Fibroblast of peridontal ligament (primary cell): ENCODE measurements around the gene DPP6.

Source experiments
- DNase-seq: peaks from one replicate; pipeline ENCODE4 v3.0.0-alpha.2; 2010; ENCODE audit errors: extremely low read depth

Gene DPP6

DNA sequence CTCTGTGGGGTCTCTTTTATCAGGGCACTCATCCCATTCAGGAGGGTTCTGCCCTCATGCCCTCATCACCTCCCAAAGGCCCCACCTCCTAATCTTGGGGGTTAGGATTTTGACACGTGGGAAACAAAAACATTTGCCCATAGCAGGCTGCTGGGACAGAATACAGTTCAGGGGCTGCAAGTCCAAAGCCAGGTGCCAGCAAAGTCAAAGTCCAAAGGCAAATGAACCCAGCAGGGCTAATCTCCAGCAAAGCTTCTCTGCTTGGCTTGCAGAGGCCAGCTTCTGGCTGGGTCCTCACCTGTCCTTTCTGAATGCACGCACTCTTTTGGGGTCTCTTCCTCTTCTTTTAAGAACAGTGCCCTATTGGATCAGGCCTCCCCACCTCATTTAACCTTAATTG lies 359.9 kb downstream of the DPP6 start:
- no peak for DNase-seq

DNA sequence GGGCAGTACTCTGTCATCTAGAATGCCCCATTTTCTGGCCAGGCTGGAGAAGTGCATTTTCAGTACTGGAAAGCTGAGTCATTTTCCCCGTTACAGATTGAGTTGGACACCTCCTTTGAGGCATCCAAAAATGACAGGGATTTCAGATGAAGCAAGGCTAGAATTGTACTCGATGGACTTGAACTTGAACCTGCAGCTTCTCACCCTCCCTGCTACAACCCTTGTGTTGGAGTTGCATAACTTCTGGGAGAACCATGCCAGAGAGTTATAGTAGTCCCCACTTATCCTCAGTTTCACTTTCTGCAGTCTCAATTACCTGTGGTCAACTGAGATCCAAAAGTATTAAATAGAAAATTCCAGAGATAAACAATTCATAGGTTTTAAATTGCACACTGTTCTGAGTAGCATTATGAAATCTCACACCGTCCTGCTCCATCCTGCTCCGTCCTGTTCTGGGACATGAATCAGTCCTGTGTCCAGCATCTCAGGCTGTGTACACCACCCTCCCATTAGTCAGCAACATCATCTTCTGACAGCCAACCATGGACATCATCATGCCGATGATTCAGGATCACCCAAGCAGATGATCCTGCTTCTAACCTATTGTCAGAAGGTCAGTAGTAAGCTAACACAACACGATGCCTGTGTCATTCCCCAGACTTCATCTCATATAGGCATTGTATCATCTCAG lies 363.7 kb downstream of the DPP6 start:
- DNase-seq, result no peak

DNA sequence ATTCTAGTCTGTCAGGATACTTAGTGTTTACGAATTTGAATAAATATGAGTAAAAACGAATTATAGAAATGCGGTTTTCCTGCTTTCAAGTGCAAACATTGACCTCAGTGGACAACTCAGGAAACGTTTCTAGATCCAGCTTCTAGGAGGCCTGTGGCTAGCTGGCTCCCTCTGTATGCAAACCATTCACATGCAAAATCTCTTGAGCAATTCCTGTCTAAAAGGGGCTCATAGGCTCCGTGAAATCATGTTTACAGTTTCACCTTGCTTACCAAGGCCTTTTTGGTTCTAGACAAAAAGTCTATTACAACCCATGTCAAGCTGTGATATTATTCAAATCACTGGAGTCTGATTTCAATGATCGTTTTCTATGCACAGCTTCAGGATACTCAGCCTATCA lies 364.5 kb downstream of the DPP6 start:
- DNase-seq, result no peak

DNA sequence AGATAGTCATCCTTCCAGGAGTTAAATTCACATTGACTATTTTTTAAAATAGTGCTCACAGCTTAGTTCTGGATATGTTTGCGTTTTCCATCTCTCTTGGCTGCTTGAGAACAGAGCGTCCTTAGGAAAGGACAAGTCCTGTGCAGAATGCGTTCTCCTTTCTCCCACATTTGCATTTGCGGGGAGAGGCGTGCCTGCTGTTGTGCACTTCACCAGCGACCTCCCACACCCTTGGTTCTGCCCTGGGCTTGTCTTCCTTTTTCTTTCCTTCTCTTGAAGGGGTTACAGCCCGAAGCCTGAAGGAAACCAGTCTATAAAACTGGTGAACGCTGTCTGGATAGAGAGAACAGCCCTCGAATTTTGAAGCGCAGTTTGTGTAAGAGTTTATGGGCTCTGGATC lies 367.1 kb downstream of the DPP6 start:
- no peak for DNase-seq

DNA sequence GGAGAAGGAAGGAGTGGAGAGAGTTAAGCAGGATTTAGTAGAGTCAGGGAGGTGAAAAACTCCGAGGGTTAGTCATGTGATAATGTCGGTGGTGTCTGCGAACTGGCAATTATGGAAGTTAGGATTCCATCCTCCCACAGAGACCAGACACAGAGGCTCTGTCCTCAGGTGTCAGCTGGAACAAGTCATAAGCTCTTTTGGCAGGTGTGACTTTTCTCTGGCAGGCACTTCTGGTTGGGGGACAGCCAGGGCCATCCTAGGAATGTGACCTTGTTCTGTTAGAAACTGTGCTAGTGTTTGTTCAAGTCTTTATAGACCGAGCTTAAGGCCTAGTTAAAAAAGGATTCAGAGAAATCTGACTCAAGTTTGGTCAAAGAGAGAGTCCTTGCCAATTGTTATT lies 371.0 kb downstream of the DPP6 start:
- no peak for DNase-seq

DNA sequence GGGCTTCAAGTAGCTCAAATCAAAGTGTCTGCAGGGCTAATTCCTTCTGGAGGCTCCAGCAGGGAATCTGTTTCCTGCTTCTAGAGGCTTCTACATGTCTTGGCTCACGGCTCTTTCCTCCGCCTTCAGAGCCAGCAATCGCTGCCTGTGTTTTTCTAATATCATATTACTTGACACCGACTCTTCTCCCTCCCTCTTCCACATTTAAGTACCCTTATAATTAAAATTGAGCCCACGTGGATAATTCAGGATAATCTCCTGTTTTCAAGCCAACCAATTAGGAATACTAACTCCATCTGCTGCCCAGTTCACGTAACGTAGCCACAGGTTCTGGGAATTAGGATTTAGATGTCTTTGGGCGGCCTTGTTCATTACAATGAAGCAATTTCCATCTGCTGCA lies 372.2 kb downstream of the DPP6 start:
- DNase-seq, result no peak

DNA sequence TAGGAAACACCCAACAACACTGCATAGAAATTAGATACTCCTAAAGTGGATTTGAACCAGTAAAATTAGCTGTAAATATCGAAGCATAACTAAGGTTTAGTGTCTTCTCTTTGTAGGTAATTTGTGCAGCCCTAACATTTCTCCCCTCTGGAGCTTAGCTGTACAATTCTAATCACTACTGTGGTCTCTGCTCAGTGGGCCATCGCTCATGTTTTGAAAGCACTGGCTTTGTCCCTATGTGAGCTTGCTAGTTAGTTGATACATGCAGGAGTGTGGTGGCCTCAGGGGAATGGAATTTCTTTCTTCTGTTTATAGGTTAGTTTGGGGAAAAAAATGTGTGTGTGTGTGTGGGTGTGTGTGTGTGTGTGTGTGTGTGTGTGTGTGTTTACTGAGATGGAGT lies 373.1 kb downstream of the DPP6 start:
- no peak for DNase-seq

DNA sequence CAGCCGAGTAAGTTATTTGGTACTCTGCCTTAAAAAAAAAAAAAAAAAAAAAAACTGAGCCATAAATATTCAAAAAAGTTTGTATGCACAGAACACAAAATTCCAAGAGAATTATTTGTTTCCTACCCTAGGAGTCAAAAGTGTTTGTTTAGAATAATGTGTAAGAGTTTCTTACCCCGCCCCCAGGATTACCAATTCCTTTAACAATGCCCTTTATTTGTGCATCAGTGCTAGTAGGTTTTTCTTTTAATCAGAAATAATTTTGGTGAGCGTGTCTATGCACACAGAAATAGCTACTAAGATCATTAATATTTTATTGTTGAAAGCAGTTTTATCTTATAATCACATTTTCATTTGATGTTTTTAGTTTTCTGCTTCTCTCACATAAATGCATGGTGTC lies 374.6 kb downstream of the DPP6 start:
- DNase-seq, result no peak

DNA sequence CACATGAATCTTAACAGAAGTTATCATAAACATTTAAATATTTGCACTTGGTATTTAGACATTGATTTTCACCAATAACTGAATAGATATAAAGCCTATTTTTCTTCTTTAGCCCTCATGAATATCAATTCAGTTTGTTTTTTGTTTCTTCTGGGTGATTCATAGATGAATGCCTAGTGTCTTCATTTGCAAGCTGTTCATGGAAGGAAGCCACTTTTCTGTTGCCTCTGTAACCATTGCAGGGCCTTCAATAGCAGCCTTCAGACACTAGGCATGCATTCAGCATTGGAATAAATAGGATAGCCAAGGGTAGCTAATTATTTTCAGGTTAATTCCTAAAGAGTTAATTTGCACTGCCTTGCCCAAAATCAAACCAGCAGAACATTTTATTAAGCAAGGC lies 375.3 kb downstream of the DPP6 start:
- DNase-seq, result no peak

DNA sequence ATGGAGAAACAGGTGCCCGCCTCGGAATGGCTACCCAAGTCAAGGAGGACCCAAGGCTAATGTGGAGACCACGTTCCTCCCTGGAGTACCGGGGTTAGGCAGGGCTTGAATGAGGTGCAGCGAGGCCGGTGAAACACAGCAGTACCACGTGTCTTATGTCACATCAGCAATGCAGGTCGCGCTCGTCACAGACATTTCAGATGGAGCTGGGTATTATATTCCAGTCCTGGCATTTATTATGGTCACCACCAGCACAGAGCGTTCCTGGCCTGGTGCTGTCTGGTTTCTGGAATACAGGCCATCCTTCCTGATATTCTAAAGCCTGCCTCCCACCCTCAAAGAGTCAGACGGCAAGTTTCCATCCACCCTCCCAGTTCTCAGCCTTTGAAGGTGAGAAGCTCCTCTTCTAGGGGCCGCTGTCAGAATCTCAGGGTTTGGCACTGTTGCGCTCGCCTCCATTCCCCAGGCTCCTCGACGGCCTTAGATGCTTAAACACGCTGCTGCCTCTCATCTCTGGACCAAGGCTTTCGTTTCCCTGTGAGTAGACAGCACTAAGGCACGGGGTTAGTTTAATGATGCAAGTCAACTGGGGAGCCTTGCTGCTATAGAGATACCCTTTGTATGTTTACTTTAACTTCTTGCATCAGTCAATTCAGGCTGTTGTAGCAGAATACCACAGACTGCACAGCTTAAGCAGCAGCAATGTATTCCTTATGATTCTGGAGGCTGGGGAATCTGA lies 377.6 kb downstream of the DPP6 start:
- DNase-seq, result no peak

DNA sequence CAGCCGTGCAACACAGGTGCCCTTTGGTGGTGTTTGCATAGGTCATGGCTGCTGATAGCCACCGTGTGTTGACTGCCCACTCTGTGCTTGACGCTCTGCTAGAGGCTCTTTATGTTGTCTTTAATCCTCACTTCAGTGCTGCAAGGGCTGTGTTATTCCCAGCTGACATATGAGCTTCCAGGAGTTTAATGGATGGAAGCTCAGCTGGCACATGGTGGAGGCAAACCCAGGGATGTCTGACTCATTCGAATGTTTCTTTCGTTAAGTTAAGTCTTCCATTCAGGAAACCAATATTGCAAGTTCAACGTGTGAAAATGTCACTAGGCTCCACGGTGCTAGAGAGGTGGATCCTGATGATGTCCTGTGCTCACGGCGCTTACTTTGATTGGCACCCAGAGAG lies 378.4 kb downstream of the DPP6 start:
- no peak for DNase-seq

DNA sequence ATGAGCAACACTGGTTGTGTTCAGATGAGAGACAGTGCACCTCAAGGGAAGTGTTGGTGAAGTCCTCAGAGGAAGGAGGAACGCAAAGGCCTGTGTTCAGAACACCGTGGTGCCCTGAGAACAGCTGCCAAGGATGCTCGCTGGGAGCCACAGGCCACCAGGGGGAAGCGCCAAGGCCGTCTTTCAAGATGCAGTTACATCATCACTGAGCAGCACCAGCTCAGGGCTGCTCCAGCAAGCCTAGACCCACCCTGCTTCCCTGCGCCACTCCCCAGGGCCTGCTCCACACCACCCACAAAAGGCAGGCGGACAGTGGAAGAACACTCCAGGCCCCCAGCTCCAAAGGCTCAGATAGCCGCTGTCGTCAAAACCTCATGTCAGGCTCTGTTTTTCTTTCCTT lies 378.8 kb downstream of the DPP6 start:
- DNase-seq, result no peak

DNA sequence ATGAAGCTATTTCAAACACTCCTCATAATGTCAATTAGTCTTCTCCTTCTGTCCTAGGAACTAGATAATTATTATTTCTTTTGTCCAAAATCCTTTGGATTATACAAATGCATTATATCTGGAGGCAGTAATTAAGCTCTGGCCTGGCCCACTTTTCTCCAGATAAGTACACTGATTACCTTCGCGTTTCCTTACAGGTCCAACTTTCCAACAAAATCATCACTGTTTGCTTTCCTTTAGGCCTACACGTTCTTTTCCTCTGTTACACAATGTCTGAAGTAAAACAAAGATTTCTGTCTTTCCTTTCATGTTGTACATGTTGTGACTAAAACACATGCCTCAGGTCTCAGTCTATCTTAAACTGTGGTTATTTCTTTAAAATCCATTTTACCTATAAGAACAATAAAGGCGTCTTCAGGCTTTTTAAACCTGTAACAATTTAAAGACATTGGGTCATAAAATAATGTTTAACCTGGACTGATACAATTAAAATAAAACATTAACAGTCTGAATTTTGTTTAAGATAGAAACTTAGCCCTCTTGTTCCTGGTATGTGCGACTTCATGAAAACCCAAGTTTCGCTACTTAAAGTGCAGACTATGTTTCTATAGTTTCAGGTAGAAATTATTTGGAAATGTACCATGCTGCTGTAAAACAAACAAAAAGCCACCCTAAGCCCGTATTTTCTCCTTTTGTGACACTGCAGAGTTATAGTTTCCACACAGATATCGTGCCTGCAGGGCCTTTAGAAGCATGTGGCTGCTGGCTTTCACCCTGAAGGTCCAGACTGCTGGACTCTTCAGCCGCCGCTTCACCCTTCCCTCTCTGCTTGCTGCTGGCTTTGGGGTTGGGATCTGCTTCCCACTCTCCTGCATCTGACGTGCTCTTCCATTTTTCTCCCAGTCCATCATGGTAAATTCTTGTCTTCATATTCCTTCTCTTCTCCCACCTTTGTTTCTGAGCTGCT lies 381.7 kb downstream of the DPP6 start:
- no peak for DNase-seq

DNA sequence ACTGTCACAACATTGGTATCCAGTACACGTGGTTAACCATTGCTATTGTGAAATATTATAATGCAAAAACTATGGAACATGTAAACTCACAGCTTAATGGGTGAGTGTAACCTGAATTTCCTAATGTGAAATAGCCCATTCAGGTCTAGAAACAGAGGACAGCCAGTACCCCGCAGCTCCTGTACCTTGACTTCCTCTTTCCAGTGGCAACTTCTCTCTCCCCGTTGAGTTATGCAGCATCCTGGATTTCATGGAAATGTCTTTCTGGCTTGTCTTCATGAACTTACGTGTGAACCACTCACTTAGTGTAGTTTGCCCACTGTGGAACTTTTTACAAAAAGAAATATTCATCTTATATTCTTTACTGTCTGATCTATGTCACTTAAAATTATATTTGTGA lies 384.4 kb downstream of the DPP6 start:
- DNase-seq, result no peak

DNA sequence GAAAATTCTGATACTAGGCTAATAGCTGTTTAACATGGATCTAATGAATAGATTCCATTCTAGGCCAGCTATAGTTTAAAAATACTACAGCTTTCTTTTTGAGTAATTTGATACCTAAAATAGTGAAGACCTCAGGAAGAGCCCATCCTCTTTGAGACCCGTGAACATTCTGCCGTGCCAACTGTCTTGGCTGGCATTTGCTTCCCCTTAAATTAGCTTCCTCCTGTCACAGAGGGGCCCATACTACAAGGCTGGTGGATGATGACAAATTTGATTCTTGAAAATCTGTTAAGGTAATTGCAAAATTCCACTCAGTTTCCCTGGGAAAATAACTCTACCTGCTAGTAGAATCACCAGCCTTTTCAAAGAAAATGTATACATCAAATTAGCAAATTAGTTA lies 385.0 kb downstream of the DPP6 start:
- no peak for DNase-seq

DNA sequence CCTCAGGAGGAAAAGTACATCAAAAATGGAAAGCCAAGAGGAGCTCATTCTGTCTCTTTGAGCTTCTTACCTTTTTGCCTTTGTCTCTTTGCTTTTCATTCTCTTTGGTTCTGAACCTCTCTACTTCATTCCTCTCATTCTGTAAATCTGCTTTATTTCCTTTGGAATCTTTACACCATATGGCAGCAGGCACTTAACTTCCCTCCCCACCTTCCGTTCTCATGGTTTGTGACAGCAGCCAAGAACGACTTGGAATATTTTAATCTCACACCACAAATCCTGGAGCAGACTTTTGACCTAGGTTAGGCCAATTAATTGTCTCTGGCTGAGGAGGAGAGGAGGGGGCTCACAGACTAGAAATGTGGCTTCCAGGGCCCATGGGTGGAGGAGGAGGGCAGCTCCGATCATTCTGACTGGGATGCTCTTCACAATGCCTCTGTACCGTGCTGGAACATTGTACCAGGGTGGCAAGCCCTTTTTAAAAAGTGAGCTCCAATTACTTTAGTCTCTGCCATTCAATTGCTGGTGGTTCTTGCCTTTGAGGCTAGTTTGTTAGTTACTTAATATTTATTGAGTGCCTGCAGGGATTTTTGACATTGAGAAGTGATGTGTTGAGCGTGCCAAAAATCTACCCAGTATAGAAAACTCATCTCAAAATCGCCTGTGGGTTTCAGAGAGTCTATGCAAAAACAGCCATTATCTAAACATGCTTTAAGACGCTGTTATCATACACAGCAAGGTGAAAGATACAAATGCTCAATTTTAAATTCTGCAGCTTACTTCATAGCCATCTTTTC lies 386.6 kb downstream of the DPP6 start:
- no peak for DNase-seq

DNA sequence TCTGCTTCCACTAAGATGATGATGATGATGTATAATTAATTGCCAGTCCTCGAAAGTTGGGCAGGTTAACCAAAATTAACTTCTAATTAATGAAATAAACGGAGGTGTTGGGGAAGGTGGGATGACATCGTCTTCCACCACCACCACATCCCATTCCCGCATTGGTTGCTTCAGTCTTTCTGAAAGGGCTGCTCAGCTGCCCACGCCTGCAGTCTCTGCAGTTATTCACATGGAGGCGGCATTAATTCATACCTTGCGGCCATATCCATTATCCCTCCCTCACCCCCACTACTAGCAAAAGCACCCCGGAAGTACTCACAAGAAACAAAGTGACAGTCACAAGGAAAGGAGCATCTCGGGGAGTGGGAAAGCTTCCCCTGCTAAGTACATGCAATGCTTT lies 387.9 kb downstream of the DPP6 start:
- DNase-seq, result no peak

DNA sequence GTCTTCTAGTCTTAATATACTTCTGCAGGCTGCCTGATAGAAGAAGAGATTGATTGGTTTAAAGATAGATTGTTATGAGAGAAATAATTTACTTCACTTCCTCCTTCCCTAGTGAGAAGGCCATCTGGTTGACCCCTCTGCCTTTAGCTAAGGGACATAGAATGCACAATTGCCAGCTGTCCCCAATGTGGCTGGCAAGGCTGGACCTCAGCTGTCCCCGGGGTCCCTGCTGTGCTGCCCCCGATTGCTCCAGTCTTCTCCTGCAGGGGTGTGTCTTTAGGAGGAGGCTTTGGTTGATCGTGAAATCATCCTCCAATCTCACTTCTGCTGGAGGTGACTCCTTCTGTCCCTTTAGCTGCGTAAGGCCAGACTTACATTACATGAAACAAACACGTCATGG lies 388.5 kb downstream of the DPP6 start:
- DNase-seq, result no peak

DNA sequence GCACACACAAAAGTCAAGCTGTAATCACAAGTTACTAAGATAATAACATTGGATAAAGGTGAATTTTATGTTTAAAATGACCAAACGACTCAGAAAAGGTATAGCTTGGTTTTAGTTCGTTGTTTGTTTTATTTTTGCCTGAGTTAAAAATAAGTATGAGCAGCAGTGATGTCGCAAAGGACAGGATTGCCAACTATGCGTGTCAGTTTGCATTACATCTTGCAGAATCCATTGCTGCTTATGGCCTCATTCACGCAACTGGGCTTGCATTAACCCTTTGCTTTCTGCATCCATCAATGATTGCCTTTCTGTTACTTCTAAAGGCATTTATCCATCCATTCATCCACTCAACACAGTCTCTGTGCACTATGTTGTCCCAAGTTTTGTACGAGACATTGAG lies 389.6 kb downstream of the DPP6 start:
- DNase-seq, result no peak

DNA sequence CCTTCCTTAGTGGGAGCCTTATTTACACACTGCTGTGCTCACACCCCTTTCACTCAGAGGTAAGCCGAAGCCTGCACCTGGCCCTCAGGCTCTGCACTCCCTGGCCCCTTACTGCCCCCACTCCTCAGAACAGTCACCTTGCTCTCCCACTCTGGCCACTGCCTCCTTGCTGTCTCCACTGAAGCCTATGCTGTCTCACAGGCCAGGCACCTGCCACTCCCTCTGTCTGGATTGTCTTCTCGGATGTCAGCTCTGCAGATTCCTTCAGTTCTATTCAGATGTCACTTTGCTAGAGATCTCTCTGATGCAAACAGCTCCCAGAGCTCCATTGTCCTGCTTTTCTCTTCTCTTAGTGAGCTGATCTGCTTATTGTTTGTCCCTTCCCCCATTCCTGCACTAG lies 390.7 kb downstream of the DPP6 start:
- DNase-seq, result no peak

DNA sequence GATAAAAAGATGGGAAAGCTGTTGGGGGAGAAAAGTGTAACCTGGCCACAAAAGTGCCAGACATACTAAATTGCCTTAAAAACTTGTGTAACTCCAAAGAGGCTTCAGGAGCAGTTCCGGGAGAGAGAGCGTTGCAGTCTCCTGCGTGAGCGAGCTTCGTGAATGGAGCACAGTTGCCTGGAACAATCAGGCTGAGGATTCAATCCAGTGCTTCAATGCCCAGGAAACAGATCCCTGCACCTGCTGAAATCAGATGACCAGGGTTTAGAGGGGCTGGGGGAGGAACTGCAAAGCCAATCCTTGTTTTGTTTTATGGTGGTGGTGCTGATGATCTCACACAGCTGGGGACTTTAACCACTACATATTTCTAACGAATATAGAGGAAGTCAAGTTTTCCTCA lies 398.3 kb downstream of the DPP6 start:
- DNase-seq, result no peak
